Measurements from ENCODE around the gene AKAP10. TPM values are rescaled to one million over a fixed set of nuclear protein-coding genes. Genes with fewer than 3 reads are reported as not detected.
"Not testable (repeated sequence)": the region's sequence is repeated elsewhere in the genome, so short reads cannot be mapped to it uniquely, and the experiment has no call there.

The AKAP10 gene, protein sequence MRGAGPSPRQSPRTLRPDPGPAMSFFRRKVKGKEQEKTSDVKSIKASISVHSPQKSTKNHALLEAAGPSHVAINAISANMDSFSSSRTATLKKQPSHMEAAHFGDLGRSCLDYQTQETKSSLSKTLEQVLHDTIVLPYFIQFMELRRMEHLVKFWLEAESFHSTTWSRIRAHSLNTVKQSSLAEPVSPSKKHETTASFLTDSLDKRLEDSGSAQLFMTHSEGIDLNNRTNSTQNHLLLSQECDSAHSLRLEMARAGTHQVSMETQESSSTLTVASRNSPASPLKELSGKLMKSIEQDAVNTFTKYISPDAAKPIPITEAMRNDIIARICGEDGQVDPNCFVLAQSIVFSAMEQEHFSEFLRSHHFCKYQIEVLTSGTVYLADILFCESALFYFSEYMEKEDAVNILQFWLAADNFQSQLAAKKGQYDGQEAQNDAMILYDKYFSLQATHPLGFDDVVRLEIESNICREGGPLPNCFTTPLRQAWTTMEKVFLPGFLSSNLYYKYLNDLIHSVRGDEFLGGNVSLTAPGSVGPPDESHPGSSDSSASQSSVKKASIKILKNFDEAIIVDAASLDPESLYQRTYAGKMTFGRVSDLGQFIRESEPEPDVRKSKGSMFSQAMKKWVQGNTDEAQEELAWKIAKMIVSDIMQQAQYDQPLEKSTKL
- total RNA-seq: 10 to 100 TPM; 14.4 to 16.5 TPM

GRCh38 chr17:19977293-19978208, at the start of gene AKAP10:
AKAP10 (minus strand) TSS chr17:19977828; CDS start chr17:19977679, 149 bp downstream.
- TF ChIP-seq CTCF (IDR thresholded peaks at IDR 0.05): no peak
- Histone ChIP-seq H3K4me1 (peaks cover 0 to 21% of the 10 kb centered on the region in 2 donors), H3K27ac (peak within 1 kb of the TSS; percentile 92 to 93), H3K36me3 (no peaks in the 10 kb centered on the region), H3K9me3 (no peaks in the 10 kb centered on the region), H3K27me3 (no peaks in the 10 kb centered on the region), H3K4me3 (peak within 1 kb of the TSS; percentile 77 to 99)
- peak; percentile 93 for DNase-seq (ENCODE audit: low spot score)

GRCh38 chr17:20026960-20027359, 49.3 kb upstream of the AKAP10 start:
- Histone ChIP-seq H3K27ac (no peak overlapping the region), H3K9me3 (peaks cover 0 to 9% of the 10 kb centered on the region in 2 donors), H3K4me3 (no peak overlapping the region), H3K36me3 (no peaks in the 10 kb centered on the region), H3K27me3 (no peaks in the 10 kb centered on the region), H3K4me1 (no peaks in the 10 kb centered on the region)
- no peak for TF ChIP-seq CTCF (IDR thresholded peaks at IDR 0.05)
- DNase-seq (ENCODE audit: low spot score): no peak

GRCh38 chr17:20022701-20023100, 45.1 kb upstream of the AKAP10 start:
- no peak overlapping the region for H3K27ac ChIP-seq
- no peaks in the 10 kb centered on the region for H3K4me1 ChIP-seq
- no peaks in the 10 kb centered on the region for H3K36me3 ChIP-seq
- no peak for TF ChIP-seq CTCF (IDR thresholded peaks at IDR 0.05)
- no peaks in the 10 kb centered on the region for H3K27me3 ChIP-seq
- H3K4me3 ChIP-seq: no peak overlapping the region
- DNase-seq (ENCODE audit: low spot score): no peak
- H3K9me3 ChIP-seq: no peaks in the 10 kb centered on the region

GRCh38 chr17:20016475-20016992, 38.9 kb upstream of the AKAP10 start:
- H3K4me1 ChIP-seq; H3K4me3 ChIP-seq; H3K9me3 ChIP-seq; H3K27me3 ChIP-seq; DNase-seq (ENCODE audit: low spot score); H3K27ac ChIP-seq; H3K36me3 ChIP-seq: not testable (repeated sequence)

- Histone ChIP-seq H3K27ac (peak overlapping the region in 1 of 2 donors; percentile 7), H3K4me3 (no peak overlapping the region), H3K9me3 (no peaks in the 10 kb centered on the region), H3K4me1 (peaks cover 0 to 11% of the 10 kb centered on the region in 2 donors), H3K27me3 (no peaks in the 10 kb centered on the region), H3K36me3 (no peaks in the 10 kb centered on the region)
- TF ChIP-seq CTCF (IDR thresholded peaks at IDR 0.05): no peak
- no peak for DNase-seq (ENCODE audit: low spot score)
Observed at GRCh38 chr17:20012017-20012536, 34.4 kb upstream of the AKAP10 start.

Measured in right atrium auricular region (tissue), 2 donors.